Measurements from ENCODE around the gene CBLN3.
A peak's percentile ranks its signal among the peaks of the same experiment; 100 is the strongest.

The CBLN3 gene

GRCh38 chr14:24435192-24435810 lies 5.8 kb upstream of the CBLN3 start:
- in situ Hi-C loops (cut with HindIII; ENCODE audit: low sequenced_read_pairs) = loop anchor here (10.0 kb wide), 1 partner anchor 100 kb away; the partner anchor contains the start of genes ADCY4 and RIPK3
- no peak overlapping the region for H3K4me3 ChIP-seq (ENCODE audit: low read depth, low read length)
- no peak for DNase-seq (ENCODE audit: low read depth, low spot score)
- TF ChIP-seq CTCF (IDR thresholded peaks at IDR 0.05; ENCODE audit: low read depth, low read length) = no peak

- TF ChIP-seq CTCF (IDR thresholded peaks at IDR 0.05; ENCODE audit: low read depth, low read length) = no peak
- no peak overlapping the region for H3K4me3 ChIP-seq (ENCODE audit: low read depth, low read length)
- no peak for DNase-seq (ENCODE audit: low read depth, low spot score)
- in situ Hi-C loops (cut with HindIII; ENCODE audit: low sequenced_read_pairs) = loop anchor here (10.0 kb wide), 1 partner anchor 100 kb away; the partner anchor contains the start of genes ADCY4 and RIPK3
These were observed 5.2 kb upstream of the CBLN3 start for GRCh38 chr14:24434676-24435075.

GRCh38 chr14:24434036-24434435 lies 4.6 kb upstream of the CBLN3 start:
- no peak for DNase-seq (ENCODE audit: low read depth, low spot score)
- H3K4me3 ChIP-seq (ENCODE audit: low read depth, low read length) = no peak overlapping the region
- TF ChIP-seq CTCF (IDR thresholded peaks at IDR 0.05; ENCODE audit: low read depth, low read length) = no peak
- in situ Hi-C loops (cut with HindIII; ENCODE audit: low sequenced_read_pairs) = loop anchor here (10.0 kb wide), 1 partner anchor 99 kb away; the partner anchor contains the start of genes ADCY4 and RIPK3

GRCh38 chr14:24432259-24433131 lies 3.0 kb upstream of the CBLN3 start:
- no peak for TF ChIP-seq CTCF (IDR thresholded peaks at IDR 0.05; ENCODE audit: low read depth, low read length)
- in situ Hi-C loops (cut with HindIII; ENCODE audit: low sequenced_read_pairs) = loop anchor here (10.0 kb wide), 1 partner anchor 98 kb away; the partner anchor contains the start of genes ADCY4 and RIPK3
- peak overlapping the region; percentile 26 for H3K4me3 ChIP-seq (ENCODE audit: low read depth, low read length)
- no peak for DNase-seq (ENCODE audit: low read depth, low spot score)

- peak overlapping the region; percentile 66 for H3K4me3 ChIP-seq (ENCODE audit: low read depth, low read length)
- TF ChIP-seq CTCF (IDR thresholded peaks at IDR 0.05; ENCODE audit: low read depth, low read length) = peak; percentile 98
- in situ Hi-C loops (cut with HindIII; ENCODE audit: low sequenced_read_pairs) = loop anchor here (10.0 kb wide), 1 partner anchor 97 kb away; the partner anchor contains the start of genes ADCY4 and RIPK3
- DNase-seq (ENCODE audit: low read depth, low spot score) = peak; percentile 88
These were observed 2.2 kb upstream of the CBLN3 start for GRCh38 chr14:24431569-24432258.

Measured in astrocyte of the spinal cord (primary cell).